Esophagus squamous epithelium (tissue), 4 donors: ENCODE results near the gene LDLR.

Source experiments
- CTCF ChIP-seq, 6 experiments: fragments of 450-650 bp in 4 of 6; fragments of 200-600 bp in 2 of 6; sonication (generic) in 2 of 6; IDR thresholded peaks; one replicate each; pipeline ENCODE4 v1.5.1; 2016 to 2019; ENCODE audit warnings: antibody characterized with exemption in 6 of 6, mild to moderate bottlenecking in 4 of 6, moderate library complexity in 4 of 6
- POLR2A ChIP-seq, 4 donors: fragments of 450-650 bp; IDR thresholded peaks; one replicate each; pipeline ENCODE4 v1.6.1; 2017; ENCODE audit warnings: antibody characterized with exemption in 4 of 4, mild to moderate bottlenecking in 4 of 4, moderate library complexity in 3 of 4

GRCh38 chr19:11115042-11115441 lies 25.8 kb downstream of the LDLR start:
- TF ChIP-seq POLR2A (IDR thresholded peaks at IDR 0.05), result no peak
- TF ChIP-seq CTCF (IDR thresholded peaks at IDR 0.05), result no peak
